Endometrial microvascular endothelial cells (primary cell): ENCODE data around the gene OR5T1. TPM values are rescaled to one million over a fixed set of nuclear protein-coding genes. Genes with fewer than 3 reads are reported as not detected.

Experiments used
- in situ Hi-C: cut with HindIII; loops from 2 replicates; pipeline ENCODE4 v1.10.0; 2017; ENCODE audit warnings: low sequenced_read_pairs, low pct_unique_long_range_greater_than_20kb; ENCODE audit errors: inconsistent ontology term
- total RNA-seq: library from RNA; depleted of rRNA; stranded (reverse); fragments of >200 nt; gene quantifications from one replicate; pipeline ENCODE4 v1.2.3, GENCODE V29; 2015; ENCODE audit errors: inconsistent ontology term

OR5T1 gene
- total RNA-seq: not detected

DNA sequence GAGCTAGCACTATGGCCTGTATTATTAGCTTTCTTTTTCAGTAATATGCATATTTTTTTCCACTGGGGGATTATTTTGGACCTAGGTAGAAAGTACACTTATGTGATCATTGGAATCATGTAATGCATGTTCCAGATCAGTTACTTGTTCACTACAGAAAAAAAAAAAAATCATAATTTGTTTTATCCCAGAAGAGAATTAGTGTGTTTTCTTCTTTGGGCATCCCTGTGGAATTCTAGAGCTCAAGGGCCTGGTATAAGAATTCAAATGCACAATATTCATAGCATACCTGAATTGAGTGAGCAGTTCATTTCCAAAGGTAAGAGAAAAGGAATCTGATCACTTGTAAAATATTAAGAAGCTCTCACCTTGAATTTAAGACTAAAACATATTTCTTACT, at the start of gene OR5T1:
OR5T1 (plus strand) TSS at position 301 of the 400 bp plus-strand sequence. CDS start 1,485 bp downstream, outside the sequence.
- in situ Hi-C loops: no loop called here

DNA sequence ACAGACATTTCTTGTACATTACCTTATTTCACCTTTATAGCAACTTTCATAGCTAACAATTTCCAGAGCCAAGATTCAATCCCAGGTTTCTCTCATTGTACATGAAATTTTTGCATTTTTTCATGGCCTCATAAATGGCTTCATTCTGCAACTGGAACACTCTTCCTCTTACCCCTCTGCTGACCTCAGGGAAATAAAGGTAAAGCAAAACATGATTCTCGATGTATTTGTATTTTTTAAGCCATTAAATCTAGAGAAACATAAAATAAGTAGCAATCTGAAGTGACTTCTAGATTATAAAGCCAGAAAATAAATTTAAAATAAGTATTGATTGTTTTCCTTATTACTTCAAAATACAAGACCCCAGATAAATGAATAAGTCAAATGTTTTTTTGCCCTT, 39.8 kb upstream of the OR5T1 start, which contains the start of gene OR5T2:
OR5T2 (minus strand) TSS at position 101 of the 400 bp plus-strand sequence. CDS start 1,193 bp downstream, outside the sequence.
- in situ Hi-C loops: no loop called here

DNA sequence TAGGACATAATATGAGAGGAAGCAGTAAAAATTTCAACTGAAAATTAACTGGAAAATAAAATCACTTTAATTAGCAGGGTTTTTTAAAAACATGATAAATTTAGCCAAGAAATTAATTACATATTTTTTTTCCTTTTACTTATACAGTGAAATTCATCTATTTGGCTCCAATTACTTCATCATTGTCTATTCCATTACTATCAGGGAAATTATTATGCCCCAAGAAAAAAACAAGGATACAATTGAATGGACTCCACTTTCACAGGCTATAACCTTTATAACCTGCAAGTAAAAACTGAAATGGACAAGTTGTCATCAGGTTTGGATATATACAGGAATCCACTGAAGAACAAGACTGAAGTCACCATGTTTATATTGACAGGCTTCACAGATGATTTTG, 22.0 kb upstream of the OR5T1 start, which contains the start of gene OR5T3:
OR5T3 (plus strand) TSS at position 301 of the 400 bp plus-strand sequence; CDS start at position 301, 0 bp downstream.
- in situ Hi-C loops: no loop called here

DNA sequence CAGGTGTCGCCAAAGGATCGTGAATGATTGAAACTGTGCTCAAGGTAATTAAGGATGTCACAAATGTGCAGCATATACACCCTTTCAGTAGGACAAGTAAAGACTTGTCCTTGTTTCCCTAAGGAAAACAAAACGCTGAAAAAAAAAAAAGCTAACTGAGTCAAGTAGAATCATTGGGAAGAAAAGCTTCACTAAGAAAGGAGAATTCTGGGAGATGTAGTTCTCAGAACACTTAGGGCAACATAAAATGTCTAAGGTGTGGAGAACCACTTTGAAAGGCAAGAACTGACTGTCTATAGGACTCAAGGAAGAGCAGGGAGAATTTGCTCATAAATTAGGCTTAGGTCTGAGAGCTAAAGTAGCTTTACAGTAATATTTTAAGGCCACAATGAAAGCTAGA, 2.9 kb upstream of the OR5T1 start:
- in situ Hi-C loops: no loop called here

DNA sequence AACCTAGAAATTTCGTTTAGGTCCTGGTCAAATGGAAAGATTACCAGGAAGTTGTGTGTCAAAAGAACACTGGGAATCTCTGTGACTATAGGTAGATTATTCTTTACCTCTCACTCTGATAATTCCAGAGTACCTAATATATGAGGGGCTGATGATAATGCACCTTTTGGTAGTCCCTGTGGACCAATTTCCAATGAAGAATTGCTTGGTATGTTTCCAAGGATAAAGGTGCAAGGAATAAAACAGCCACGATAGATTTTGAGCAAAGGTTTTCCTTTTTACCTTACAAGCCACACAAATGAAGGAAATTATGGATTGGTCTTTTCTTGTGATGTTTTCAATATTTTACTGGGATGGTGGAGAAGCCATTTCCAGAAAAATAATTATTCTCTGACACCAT, 18.2 kb downstream of the OR5T1 start, which contains the start of gene OR8H1:
OR8H1 (minus strand) TSS at position 101 of the 400 bp plus-strand sequence. CDS start 1,192 bp downstream, outside the sequence.
- in situ Hi-C loops: no loop called here

DNA sequence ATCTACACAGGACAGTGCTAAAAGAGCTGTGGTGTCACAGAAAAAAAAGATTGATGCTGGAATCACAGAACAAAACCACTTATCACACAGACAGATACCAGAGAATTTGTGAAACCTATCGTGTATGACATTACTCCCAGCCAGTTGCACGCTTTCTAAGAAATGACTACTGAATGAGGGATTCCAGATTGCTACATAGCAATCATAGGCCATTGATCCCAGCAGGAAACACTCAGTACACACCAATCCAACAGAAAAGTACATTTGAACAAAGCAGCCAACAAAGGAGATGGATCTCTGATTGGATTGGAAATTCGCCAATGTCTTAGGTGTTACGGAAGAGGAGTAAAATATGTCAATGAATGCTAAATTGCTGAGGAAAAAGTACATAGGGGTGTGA, 22.9 kb downstream of the OR5T1 start:
- in situ Hi-C loops: no loop called here

DNA sequence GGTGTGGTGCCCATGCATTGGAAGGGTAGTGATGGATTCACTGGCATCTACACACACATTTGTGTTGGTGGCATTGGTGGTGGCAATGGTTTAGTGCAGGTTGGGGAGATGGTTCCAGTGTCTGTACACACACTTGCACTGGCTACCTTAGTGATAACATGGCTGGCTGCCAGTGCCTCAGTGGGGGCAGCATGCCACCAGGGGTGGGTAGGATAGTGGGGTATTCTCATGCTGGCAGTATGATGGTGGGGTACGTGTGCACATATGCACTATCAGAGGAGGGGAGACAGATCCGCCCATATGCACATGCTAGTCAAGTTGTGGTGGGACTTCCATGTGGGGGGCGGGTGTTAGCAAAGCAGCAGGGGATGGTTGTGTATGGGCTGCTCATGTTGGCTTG, 33.9 kb downstream of the OR5T1 start:
- in situ Hi-C loops: no loop called here

DNA sequence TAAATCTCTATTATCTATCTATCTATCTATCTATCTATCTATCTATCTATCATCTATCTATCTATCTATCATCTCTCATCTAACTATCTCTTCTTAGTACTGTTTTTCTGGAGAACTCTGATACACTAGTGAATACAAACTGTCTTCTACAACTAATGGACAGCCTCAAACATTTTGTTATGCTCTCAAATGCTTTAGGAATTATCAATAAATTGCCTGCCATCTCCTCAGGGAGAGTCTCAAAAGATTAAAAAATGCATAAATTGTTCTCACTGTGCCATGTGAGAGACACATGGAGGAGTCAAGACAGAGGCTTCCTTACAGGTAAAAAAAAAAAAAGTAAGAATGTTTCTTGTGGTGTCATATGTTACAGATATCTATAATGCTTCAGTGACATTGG, 40.9 kb downstream of the OR5T1 start, which contains the start of gene OR8K3:
OR8K3 (plus strand) TSS at position 301 of the 400 bp plus-strand sequence. CDS start 3,163 bp downstream, outside the sequence.
- in situ Hi-C loops: no loop called here

Other genes with a start within 250 kb of the OR5T1 start
- gene OR5AS1, start 246.5 kb upstream of the OR5T1 start, total RNA-seq: not detected
- not detected for gene OR8I2, start 180.8 kb upstream of the OR5T1 start, total RNA-seq
- not detected for gene OR8H2, start 170.5 kb upstream of the OR5T1 start, total RNA-seq
- gene OR8H3, start 151.8 kb upstream of the OR5T1 start, total RNA-seq: not detected
- gene OR8J3, start 134.0 kb upstream of the OR5T1 start, total RNA-seq: not detected
- not detected for gene OR8K5, start 113.8 kb upstream of the OR5T1 start, total RNA-seq
- not detected for gene OR5J2, start 97.5 kb upstream of the OR5T1 start, total RNA-seq
- not detected for gene OR5T2, start 39.9 kb upstream of the OR5T1 start, total RNA-seq
- gene OR5T3, start 21.9 kb upstream of the OR5T1 start, total RNA-seq: not detected
- gene OR8H1, start 18.1 kb downstream of the OR5T1 start, total RNA-seq: not detected
- gene OR8K3, start 41.0 kb downstream of the OR5T1 start, total RNA-seq: not detected
- gene OR8K1, start 71.9 kb downstream of the OR5T1 start, total RNA-seq: not detected
- gene OR8J1, start 80.1 kb downstream of the OR5T1 start, total RNA-seq: not detected
- not detected for gene OR8U1, start 101.5 kb downstream of the OR5T1 start, total RNA-seq
- gene OR5AL1, start 138.5 kb downstream of the OR5T1 start, total RNA-seq: not detected
- not detected for gene OR5M3, start 199.2 kb downstream of the OR5T1 start, total RNA-seq
- not detected for gene OR5M8, start 217.2 kb downstream of the OR5T1 start, total RNA-seq